ENCODE results near the gene TMEM120A.

DNA sequence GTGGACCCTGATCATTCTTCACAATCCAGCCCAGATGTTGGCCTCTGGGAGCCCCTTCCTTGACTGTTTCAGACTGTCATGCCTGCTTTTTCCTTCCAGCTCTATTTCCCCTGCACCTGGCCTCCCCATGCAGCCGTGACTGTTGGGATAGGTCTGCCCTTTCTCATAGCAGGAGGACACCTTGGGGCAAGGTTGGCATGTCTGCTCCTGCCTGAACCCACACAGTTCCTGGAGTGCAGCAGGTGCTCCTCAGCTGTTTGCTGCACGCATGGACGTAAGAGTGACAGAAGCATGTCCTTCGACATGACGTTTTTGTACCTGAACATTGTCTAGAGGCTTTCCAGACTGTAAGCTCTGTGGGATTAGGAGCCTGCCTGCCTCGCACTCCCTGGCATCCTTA is 55.5 kb downstream of the TMEM120A start:
- TF ChIP-seq, protein P1, sequence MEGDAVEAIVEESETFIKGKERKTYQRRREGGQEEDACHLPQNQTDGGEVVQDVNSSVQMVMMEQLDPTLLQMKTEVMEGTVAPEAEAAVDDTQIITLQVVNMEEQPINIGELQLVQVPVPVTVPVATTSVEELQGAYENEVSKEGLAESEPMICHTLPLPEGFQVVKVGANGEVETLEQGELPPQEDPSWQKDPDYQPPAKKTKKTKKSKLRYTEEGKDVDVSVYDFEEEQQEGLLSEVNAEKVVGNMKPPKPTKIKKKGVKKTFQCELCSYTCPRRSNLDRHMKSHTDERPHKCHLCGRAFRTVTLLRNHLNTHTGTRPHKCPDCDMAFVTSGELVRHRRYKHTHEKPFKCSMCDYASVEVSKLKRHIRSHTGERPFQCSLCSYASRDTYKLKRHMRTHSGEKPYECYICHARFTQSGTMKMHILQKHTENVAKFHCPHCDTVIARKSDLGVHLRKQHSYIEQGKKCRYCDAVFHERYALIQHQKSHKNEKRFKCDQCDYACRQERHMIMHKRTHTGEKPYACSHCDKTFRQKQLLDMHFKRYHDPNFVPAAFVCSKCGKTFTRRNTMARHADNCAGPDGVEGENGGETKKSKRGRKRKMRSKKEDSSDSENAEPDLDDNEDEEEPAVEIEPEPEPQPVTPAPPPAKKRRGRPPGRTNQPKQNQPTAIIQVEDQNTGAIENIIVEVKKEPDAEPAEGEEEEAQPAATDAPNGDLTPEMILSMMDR (conservative IDR thresholded peaks at IDR 0.05; ENCODE audit: low read depth, low read length), result no peak
- TF ChIP-seq EZH2 (IDR thresholded peaks at IDR 0.05; ENCODE audit: borderline replicate concordance, low read depth, low read length, poor library complexity, severe bottlenecking), result no peak

Data from A673 (cell line).